WTC11 (cell line): ENCODE data around the gene SND1. TPM values are rescaled to one million over a fixed set of nuclear protein-coding genes. Genes with fewer than 3 reads are reported as not detected.

ENCODE experiments used
- ATAC-seq: fragments of 200-7000 bp; cut with Tn5 transposase; 2 replicates; pipeline ENCODE4 v1.10.0; 2021; ENCODE audit warnings: mild to moderate bottlenecking, moderate library complexity
- CTCF ChIA-PET: fragments of 300-600 bp; sonication (Branson Sonifier 250); formaldehyde crosslinking; loops from one replicate; lab custom pipeline; 2021; ENCODE audit warnings: antibody characterized with exemption; lab: Charles Lee
- POLR2A ChIA-PET: fragments of 350-600 bp; sonication (Branson Sonifier 250); formaldehyde crosslinking; loops from one replicate; lab custom pipeline; 2021; ENCODE audit warnings: antibody characterized with exemption; lab: Charles Lee
- DNase-seq: peaks from one replicate; pipeline ENCODE4 v3.0.0; 2021; ENCODE audit warnings: low spot score
- H3K27ac Mint-ChIP-seq: 2 replicates; pipeline ENCODE4 v1.8.0; 2021; ENCODE audit warnings: mixed read lengths
- H3K27me3 Mint-ChIP-seq: 2 replicates; pipeline ENCODE4 v1.8.0; 2021; ENCODE audit warnings: low read depth, mild to moderate bottlenecking, moderate library complexity, mixed read lengths
- H3K36me3 Mint-ChIP-seq: 2 replicates; pipeline ENCODE4 v1.8.0; 2021; ENCODE audit warnings: mixed read lengths
- H3K4me1 Mint-ChIP-seq: 2 replicates; pipeline ENCODE4 v1.8.0; 2022; ENCODE audit warnings: mixed read lengths
- H3K4me3 Mint-ChIP-seq: 2 replicates; pipeline ENCODE4 v1.8.0; 2021; ENCODE audit warnings: mild to moderate bottlenecking, moderate library complexity, mixed read lengths
- H3K9me3 Mint-ChIP-seq: 2 replicates; pipeline ENCODE4 v1.8.0; 2021; ENCODE audit warnings: mixed read lengths
- ATF3 ChIP-seq: sonication (generic); formaldehyde crosslinking; conservative IDR thresholded peaks from 2 replicates; pipeline ENCODE4 v1.8.1; 2022; ENCODE audit warnings: mild to moderate bottlenecking, missing genetic modification reagents
- ERG ChIP-seq: fragments of 250-450 bp; sonication (Bioruptor Pico); IDR thresholded peaks from 2 replicates; pipeline ENCODE4 v1.8.0; 2021; ENCODE audit warnings: mild to moderate bottlenecking
- GRHL2 ChIP-seq: fragments of 250-450 bp; sonication (Bioruptor Pico); IDR thresholded peaks from 2 replicates; pipeline ENCODE4 v1.8.0; 2022; ENCODE audit warnings: mild to moderate bottlenecking, moderate library complexity; ENCODE audit not compliant: insufficient replicate concordance, severe bottlenecking
- NFE2L1 ChIP-seq: sonication (generic); formaldehyde crosslinking; IDR thresholded peaks from 2 replicates; pipeline ENCODE4 v1.8.1; 2023; ENCODE audit warnings: missing genetic modification reagents
- NR1H2 ChIP-seq: sonication (generic); formaldehyde crosslinking; IDR thresholded peaks from 2 replicates; pipeline ENCODE4 v1.9.0; 2021; ENCODE audit warnings: mild to moderate bottlenecking, moderate library complexity, missing genetic modification reagents
- OVOL2 ChIP-seq: fragments of 250-450 bp; sonication (Bioruptor Pico); IDR thresholded peaks from 2 replicates; pipeline ENCODE4 v1.9.0; 2021; ENCODE audit warnings: mild to moderate bottlenecking, borderline replicate concordance
- ZBTB43 ChIP-seq: sonication (generic); formaldehyde crosslinking; IDR thresholded peaks from 2 replicates; pipeline ENCODE4 v1.8.1; 2023; ENCODE audit warnings: mild to moderate bottlenecking, missing genetic modification reagents
- ZNF121 ChIP-seq: sonication (generic); formaldehyde crosslinking; IDR thresholded peaks from 2 replicates; pipeline ENCODE4 v1.8.0; 2023; ENCODE audit warnings: missing genetic modification reagents
- ZNF416 ChIP-seq: fragments of 250-450 bp; sonication (Bioruptor Pico); IDR thresholded peaks from 2 replicates; pipeline ENCODE4 v1.9.0; 2021; ENCODE audit warnings: mild to moderate bottlenecking, inconsistent platforms
- ZNF423 ChIP-seq: fragments of 250-450 bp; sonication (Bioruptor Pico); IDR thresholded peaks from 2 replicates; pipeline ENCODE4 v2.1.2; 2022; ENCODE audit warnings: mild to moderate bottlenecking, moderate library complexity
- ZNF425 ChIP-seq: fragments of 250-450 bp; sonication (Bioruptor Pico); conservative IDR thresholded peaks from 2 replicates; pipeline ENCODE4 v1.9.0; 2021; ENCODE audit warnings: mild to moderate bottlenecking
- total RNA-seq: library from RNA; stranded (reverse); gene quantifications from 3 replicates; pipeline ENCODE4 v1.2.3, GENCODE V29; 2021
- TF ChIP-seq, protein P1 (sequence below): sonication (generic); formaldehyde crosslinking; IDR thresholded peaks from 2 replicates; pipeline ENCODE4 v1.8.1; 2023; ENCODE audit warnings: mild to moderate bottlenecking, missing genetic modification reagents, borderline replicate concordance
- TF ChIP-seq, protein P2 (sequence below): sonication (generic); formaldehyde crosslinking; IDR thresholded peaks from 2 replicates; pipeline ENCODE4 v1.8.1; 2023; ENCODE audit warnings: mild to moderate bottlenecking, missing genetic modification reagents, moderate library complexity
- TF ChIP-seq, protein P3 (sequence below): sonication (generic); formaldehyde crosslinking; IDR thresholded peaks from 2 replicates; pipeline ENCODE4 v1.8.0; 2022; ENCODE audit warnings: mild to moderate bottlenecking, missing genetic modification reagents
- TF ChIP-seq, protein P4 (sequence below): sonication (generic); formaldehyde crosslinking; IDR thresholded peaks from 2 replicates; pipeline ENCODE4 v1.8.0; 2022; ENCODE audit warnings: mild to moderate bottlenecking, missing genetic modification reagents
- TF ChIP-seq, protein P5 (sequence below): fragments of 250-450 bp; sonication (Bioruptor Pico); IDR thresholded peaks from 2 replicates; pipeline ENCODE4 v2.1.2; 2022; ENCODE audit warnings: mild to moderate bottlenecking, moderate library complexity

SND1 gene
- total RNA-seq, 1 experiment from 2014 or later = 261 TPM

- H3K36me3 Mint-ChIP-seq = peaks cover 3% of the 10 kb centered on the region; the same call in 1 of the 2 replicates
- ChIA-PET POLR2A (no interaction called here), CTCF (no interaction called here)
- H3K27me3 Mint-ChIP-seq = peaks cover 41% of the 10 kb centered on the region
- H3K27ac Mint-ChIP-seq = no peak overlapping the region
- ATAC-seq (no peak), DNase-seq (no peak)
- peaks cover 10% of the 10 kb centered on the region for H3K4me1 Mint-ChIP-seq
- TF ChIP-seq NR1H2 (CRISPR knock-in tag) = no peak
- no peak for TF ChIP-seq ZNF121 (CRISPR knock-in tag)
- no peak for TF ChIP-seq ERG
- TF ChIP-seq ZBTB43 (CRISPR knock-in tag) = no peak
- TF ChIP-seq, protein P1, sequence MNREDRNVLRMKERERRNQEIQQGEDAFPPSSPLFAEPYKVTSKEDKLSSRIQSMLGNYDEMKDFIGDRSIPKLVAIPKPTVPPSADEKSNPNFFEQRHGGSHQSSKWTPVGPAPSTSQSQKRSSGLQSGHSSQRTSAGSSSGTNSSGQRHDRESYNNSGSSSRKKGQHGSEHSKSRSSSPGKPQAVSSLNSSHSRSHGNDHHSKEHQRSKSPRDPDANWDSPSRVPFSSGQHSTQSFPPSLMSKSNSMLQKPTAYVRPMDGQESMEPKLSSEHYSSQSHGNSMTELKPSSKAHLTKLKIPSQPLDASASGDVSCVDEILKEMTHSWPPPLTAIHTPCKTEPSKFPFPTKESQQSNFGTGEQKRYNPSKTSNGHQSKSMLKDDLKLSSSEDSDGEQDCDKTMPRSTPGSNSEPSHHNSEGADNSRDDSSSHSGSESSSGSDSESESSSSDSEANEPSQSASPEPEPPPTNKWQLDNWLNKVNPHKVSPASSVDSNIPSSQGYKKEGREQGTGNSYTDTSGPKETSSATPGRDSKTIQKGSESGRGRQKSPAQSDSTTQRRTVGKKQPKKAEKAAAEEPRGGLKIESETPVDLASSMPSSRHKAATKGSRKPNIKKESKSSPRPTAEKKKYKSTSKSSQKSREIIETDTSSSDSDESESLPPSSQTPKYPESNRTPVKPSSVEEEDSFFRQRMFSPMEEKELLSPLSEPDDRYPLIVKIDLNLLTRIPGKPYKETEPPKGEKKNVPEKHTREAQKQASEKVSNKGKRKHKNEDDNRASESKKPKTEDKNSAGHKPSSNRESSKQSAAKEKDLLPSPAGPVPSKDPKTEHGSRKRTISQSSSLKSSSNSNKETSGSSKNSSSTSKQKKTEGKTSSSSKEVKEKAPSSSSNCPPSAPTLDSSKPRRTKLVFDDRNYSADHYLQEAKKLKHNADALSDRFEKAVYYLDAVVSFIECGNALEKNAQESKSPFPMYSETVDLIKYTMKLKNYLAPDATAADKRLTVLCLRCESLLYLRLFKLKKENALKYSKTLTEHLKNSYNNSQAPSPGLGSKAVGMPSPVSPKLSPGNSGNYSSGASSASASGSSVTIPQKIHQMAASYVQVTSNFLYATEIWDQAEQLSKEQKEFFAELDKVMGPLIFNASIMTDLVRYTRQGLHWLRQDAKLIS = no peak
- TF ChIP-seq NFE2L1 (CRISPR knock-in tag) = no peak
- TF ChIP-seq, protein P2, sequence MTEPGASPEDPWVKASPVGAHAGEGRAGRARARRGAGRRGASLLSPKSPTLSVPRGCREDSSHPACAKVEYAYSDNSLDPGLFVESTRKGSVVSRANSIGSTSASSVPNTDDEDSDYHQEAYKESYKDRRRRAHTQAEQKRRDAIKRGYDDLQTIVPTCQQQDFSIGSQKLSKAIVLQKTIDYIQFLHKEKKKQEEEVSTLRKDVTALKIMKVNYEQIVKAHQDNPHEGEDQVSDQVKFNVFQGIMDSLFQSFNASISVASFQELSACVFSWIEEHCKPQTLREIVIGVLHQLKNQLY = no peak
- no peak for TF ChIP-seq GRHL2
- TF ChIP-seq ATF3 = no peak
- no peak for TF ChIP-seq ZNF423 (CRISPR knock-in tag)
- no peak for TF ChIP-seq ZNF416 (CRISPR knock-in tag)
- TF ChIP-seq, protein P3, sequence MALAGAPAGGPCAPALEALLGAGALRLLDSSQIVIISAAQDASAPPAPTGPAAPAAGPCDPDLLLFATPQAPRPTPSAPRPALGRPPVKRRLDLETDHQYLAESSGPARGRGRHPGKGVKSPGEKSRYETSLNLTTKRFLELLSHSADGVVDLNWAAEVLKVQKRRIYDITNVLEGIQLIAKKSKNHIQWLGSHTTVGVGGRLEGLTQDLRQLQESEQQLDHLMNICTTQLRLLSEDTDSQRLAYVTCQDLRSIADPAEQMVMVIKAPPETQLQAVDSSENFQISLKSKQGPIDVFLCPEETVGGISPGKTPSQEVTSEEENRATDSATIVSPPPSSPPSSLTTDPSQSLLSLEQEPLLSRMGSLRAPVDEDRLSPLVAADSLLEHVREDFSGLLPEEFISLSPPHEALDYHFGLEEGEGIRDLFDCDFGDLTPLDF = no peak
- TF ChIP-seq OVOL2 = no peak
- TF ChIP-seq ZNF425 (CRISPR knock-in tag) = no peak
- TF ChIP-seq, protein P4, sequence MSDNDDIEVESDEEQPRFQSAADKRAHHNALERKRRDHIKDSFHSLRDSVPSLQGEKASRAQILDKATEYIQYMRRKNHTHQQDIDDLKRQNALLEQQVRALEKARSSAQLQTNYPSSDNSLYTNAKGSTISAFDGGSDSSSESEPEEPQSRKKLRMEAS (CRISPR knock-in tag) = no peak
- TF ChIP-seq, protein P5, sequence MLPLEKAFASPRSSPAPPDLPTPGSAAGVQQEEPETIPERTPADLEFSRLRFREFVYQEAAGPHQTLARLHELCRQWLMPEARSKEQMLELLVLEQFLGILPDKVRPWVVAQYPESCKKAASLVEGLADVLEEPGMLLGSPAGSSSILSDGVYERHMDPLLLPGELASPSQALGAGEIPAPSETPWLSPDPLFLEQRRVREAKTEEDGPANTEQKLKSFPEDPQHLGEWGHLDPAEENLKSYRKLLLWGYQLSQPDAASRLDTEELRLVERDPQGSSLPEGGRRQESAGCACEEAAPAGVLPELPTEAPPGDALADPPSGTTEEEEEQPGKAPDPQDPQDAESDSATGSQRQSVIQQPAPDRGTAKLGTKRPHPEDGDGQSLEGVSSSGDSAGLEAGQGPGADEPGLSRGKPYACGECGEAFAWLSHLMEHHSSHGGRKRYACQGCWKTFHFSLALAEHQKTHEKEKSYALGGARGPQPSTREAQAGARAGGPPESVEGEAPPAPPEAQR (CRISPR knock-in tag) = no peak
- H3K9me3 Mint-ChIP-seq = no peaks in the 10 kb centered on the region
- H3K4me3 Mint-ChIP-seq = no peak overlapping the region
Observed at GRCh38 chr7:128131731-128132130, 479.7 kb downstream of the SND1 start.
